ENCODE data around the gene HS2ST1. TPM values are rescaled to one million over a fixed set of nuclear protein-coding genes. Genes with fewer than 3 reads are reported as not detected.
"Not testable (repeated sequence)": the region's sequence is repeated elsewhere in the genome, so short reads cannot be mapped to it uniquely, and the experiment has no call there.

HS2ST1 gene
- total RNA-seq, 3 donors from 2014 or later (not counting 1 experiment from before 2014, with no cell fraction given), result 12.5 to 18.4 (median 14.3) TPM

DNA sequence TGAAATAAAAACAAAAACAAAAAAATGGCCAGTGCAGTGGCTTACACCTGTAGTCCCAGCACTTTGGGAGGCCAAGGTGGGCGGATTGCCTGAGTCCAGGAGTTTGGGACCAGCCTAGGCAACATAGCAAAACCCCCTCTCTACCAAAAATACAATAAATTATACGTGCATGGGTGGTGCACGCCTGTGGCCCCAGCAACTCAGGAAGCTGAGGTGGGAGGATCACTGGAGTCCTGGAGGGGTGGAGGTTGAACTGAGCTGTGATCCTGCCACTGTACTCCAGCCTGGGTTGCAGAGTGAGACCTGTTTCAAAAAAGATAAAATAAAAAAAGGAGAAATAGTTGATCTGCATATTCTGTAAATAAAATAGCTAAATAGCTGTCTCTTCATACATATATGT is 41.2 kb downstream of the HS2ST1 start:
- DNase-seq (no peak), ATAC-seq (no peak)
- no peak overlapping the region for H3K4me3 ChIP-seq (ENCODE audit: low read length)
- H3K4me3 Mint-ChIP-seq, result no peak overlapping the region
- no peaks in the 10 kb centered on the region for H3K27me3 ChIP-seq (ENCODE audit: control insufficient read depth, insufficient read depth, low read length)
- H3K4me1 ChIP-seq (ENCODE audit: control insufficient read depth, insufficient read depth, low read length), result no peaks in the 10 kb centered on the region
- WGBS (ENCODE audit: insufficient coverage), result 77% methylated on average over 3 of the region's 3 CpGs
- no peaks in the 10 kb centered on the region for H3K9me3 Mint-ChIP-seq
- no peaks in the 10 kb centered on the region for H3K27me3 Mint-ChIP-seq (ENCODE audit: low read depth in 2 of 2)
- H3K27ac ChIP-seq (ENCODE audit: low read length), result no peak overlapping the region
- no peaks in the 10 kb centered on the region for H3K36me3 Mint-ChIP-seq
- intact Hi-C loops (cut with micrococcal nuclease), result no loop called here
- TF ChIP-seq, protein P1, sequence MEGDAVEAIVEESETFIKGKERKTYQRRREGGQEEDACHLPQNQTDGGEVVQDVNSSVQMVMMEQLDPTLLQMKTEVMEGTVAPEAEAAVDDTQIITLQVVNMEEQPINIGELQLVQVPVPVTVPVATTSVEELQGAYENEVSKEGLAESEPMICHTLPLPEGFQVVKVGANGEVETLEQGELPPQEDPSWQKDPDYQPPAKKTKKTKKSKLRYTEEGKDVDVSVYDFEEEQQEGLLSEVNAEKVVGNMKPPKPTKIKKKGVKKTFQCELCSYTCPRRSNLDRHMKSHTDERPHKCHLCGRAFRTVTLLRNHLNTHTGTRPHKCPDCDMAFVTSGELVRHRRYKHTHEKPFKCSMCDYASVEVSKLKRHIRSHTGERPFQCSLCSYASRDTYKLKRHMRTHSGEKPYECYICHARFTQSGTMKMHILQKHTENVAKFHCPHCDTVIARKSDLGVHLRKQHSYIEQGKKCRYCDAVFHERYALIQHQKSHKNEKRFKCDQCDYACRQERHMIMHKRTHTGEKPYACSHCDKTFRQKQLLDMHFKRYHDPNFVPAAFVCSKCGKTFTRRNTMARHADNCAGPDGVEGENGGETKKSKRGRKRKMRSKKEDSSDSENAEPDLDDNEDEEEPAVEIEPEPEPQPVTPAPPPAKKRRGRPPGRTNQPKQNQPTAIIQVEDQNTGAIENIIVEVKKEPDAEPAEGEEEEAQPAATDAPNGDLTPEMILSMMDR (IDR thresholded peaks at IDR 0.05), result no peak
- no peak overlapping the region for H3K27ac Mint-ChIP-seq
- H3K9me3 ChIP-seq (ENCODE audit: control insufficient read depth, insufficient read depth, low read length), result no peaks in the 10 kb centered on the region
- H3K4me1 Mint-ChIP-seq, result peaks cover 5 to 10% of the 10 kb centered on the region in 2 donors
- no peaks in the 10 kb centered on the region for H3K36me3 ChIP-seq (ENCODE audit: control insufficient read depth, insufficient read depth, low read length)

DNA sequence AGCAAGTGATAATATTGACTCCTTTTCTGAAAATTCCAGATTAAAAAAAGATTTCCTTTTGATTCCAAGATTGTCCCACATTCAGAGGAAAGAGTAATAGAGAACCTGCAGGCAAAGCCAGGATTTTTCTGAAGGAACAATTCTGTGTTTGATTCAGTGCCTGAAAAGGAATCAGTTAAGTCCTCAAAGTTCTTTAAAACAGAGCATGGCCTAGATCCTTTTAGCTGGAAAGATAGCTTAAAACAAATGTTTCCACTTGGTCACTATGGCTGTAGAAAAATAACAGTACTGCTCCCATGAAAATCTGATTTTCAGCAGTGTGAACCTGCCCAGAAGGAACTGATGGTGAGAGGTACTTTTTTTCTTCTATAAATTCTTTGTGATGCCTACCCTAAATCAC is 41.8 kb downstream of the HS2ST1 start:
- Histone ChIP-seq H3K36me3 (ENCODE audit: control insufficient read depth, insufficient read depth, low read length) (no peaks in the 10 kb centered on the region), H3K4me3 (ENCODE audit: low read length) (no peak overlapping the region), H3K27me3 (ENCODE audit: control insufficient read depth, insufficient read depth, low read length) (no peaks in the 10 kb centered on the region), H3K9me3 (ENCODE audit: control insufficient read depth, insufficient read depth, low read length) (no peaks in the 10 kb centered on the region), H3K4me1 (ENCODE audit: control insufficient read depth, insufficient read depth, low read length) (no peaks in the 10 kb centered on the region), H3K27ac (ENCODE audit: low read length) (no peak overlapping the region)
- no peaks in the 10 kb centered on the region for H3K27me3 Mint-ChIP-seq (ENCODE audit: low read depth in 2 of 2)
- H3K9me3 Mint-ChIP-seq, result no peaks in the 10 kb centered on the region
- H3K27ac Mint-ChIP-seq, result no peak overlapping the region
- no peak overlapping the region for H3K4me3 Mint-ChIP-seq
- H3K4me1 Mint-ChIP-seq, result peaks cover 5 to 9% of the 10 kb centered on the region in 2 donors
- ATAC-seq (no peak), DNase-seq (no peak)
- no peaks in the 10 kb centered on the region for H3K36me3 Mint-ChIP-seq
- TF ChIP-seq, protein P1 (IDR thresholded peaks at IDR 0.05), result no peak
- intact Hi-C loops (cut with micrococcal nuclease), result no loop called here

DNA sequence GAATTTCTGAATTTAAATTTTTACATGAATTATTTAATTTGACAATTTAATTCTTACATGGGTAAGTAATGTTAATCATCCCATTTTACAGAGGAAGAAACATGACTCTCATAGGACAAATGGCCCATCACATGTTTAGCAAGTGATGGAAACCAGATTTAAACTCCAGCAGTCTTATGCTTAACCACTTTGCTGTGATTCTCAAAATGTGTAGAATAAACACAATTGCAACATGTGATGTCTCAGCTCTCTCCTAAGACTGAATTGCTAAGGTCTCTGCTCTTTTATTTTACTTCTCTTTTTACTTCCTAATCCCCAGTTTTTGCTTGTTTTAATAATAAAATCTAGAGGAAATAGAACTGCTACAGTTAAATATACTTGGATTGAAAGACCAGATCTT is 42.8 kb downstream of the HS2ST1 start:
- H3K27ac Mint-ChIP-seq, result no peak overlapping the region
- DNase-seq (no peak), ATAC-seq (no peak)
- no peak overlapping the region for H3K27ac ChIP-seq (ENCODE audit: low read length)
- H3K4me1 ChIP-seq (ENCODE audit: control insufficient read depth, insufficient read depth, low read length), result no peaks in the 10 kb centered on the region
- peaks cover 5 to 6% of the 10 kb centered on the region in 2 donors for H3K4me1 Mint-ChIP-seq
- H3K36me3 ChIP-seq (ENCODE audit: control insufficient read depth, insufficient read depth, low read length), result no peaks in the 10 kb centered on the region
- no peaks in the 10 kb centered on the region for H3K27me3 ChIP-seq (ENCODE audit: control insufficient read depth, insufficient read depth, low read length)
- no peak overlapping the region for H3K4me3 Mint-ChIP-seq
- H3K4me3 ChIP-seq (ENCODE audit: low read length), result no peak overlapping the region
- intact Hi-C loops (cut with micrococcal nuclease), result no loop called here
- no peaks in the 10 kb centered on the region for H3K27me3 Mint-ChIP-seq (ENCODE audit: low read depth in 2 of 2)
- TF ChIP-seq, protein P1 (IDR thresholded peaks at IDR 0.05), result no peak
- no peaks in the 10 kb centered on the region for H3K36me3 Mint-ChIP-seq
- H3K9me3 Mint-ChIP-seq, result no peaks in the 10 kb centered on the region
- no peaks in the 10 kb centered on the region for H3K9me3 ChIP-seq (ENCODE audit: control insufficient read depth, insufficient read depth, low read length)

DNA sequence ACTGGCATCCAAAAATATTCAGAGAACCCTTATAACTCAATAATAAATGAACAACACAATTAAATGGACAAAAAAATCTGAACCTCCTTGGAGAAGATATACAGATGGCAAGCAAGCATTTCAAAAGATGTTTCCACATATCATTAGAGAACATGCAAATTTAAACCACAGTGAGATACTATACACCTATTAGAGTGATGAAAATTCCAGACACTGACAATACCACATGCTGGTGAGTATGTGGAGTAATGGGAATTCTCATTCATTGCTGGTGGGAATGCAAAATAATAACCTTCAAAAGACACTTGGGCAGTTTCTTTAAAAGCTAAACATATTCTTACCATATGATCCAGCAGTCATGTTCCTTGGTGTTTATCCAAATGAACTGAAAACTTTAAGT is 46.1 kb downstream of the HS2ST1 start:
- Histone ChIP-seq H3K27ac (ENCODE audit: low read length) (no peak overlapping the region), H3K36me3 (ENCODE audit: control insufficient read depth, insufficient read depth, low read length) (no peaks in the 10 kb centered on the region), H3K27me3 (ENCODE audit: control insufficient read depth, insufficient read depth, low read length) (no peaks in the 10 kb centered on the region), H3K4me3 (ENCODE audit: low read length) (no peak overlapping the region), H3K9me3 (ENCODE audit: control insufficient read depth, insufficient read depth, low read length) (no peaks in the 10 kb centered on the region), H3K4me1 (ENCODE audit: control insufficient read depth, insufficient read depth, low read length) (no peaks in the 10 kb centered on the region)
- Mint-ChIP-seq H3K9me3 (no peaks in the 10 kb centered on the region), H3K4me1 (no peaks in the 10 kb centered on the region), H3K27ac (no peak overlapping the region), H3K36me3 (no peaks in the 10 kb centered on the region), H3K27me3 (ENCODE audit: low read depth in 2 of 2) (no peaks in the 10 kb centered on the region), H3K4me3 (no peak overlapping the region)
- intact Hi-C loops (cut with micrococcal nuclease), result no loop called here
- no peak for ATAC-seq
- TF ChIP-seq, protein P1 (IDR thresholded peaks at IDR 0.05), result no peak
- no peak for DNase-seq

DNA sequence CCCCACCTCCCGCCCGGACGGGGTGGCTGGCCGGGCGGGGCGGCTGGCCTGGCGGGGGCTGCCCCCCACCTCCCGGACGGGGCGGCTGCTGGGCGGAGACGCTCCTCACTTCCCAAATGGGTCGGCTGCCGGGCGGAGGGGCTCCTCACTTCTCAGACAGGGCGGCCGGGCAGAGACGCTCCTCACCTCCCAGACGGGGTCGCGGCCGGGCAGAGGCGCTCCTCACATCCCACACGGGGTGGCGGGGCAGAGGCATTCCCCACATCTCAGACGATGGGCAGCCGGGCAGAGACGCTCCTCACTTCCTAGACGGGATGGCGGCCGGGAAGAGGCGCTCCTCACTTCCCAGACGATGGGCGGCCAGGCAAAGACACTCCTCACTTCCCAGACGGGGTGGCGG is 49.4 kb downstream of the HS2ST1 start:
- DNase-seq; H3K4me3 Mint-ChIP-seq; H3K27me3 Mint-ChIP-seq (ENCODE audit: low read depth in 2 of 2); H3K36me3 ChIP-seq (ENCODE audit: control insufficient read depth, insufficient read depth, low read length); ATAC-seq; intact Hi-C loops (cut with micrococcal nuclease); H3K9me3 ChIP-seq (ENCODE audit: control insufficient read depth, insufficient read depth, low read length); H3K4me3 ChIP-seq (ENCODE audit: low read length); H3K27ac ChIP-seq (ENCODE audit: low read length); H3K4me1 Mint-ChIP-seq; H3K27ac Mint-ChIP-seq; H3K4me1 ChIP-seq (ENCODE audit: control insufficient read depth, insufficient read depth, low read length); H3K27me3 ChIP-seq (ENCODE audit: control insufficient read depth, insufficient read depth, low read length); H3K9me3 Mint-ChIP-seq; H3K36me3 Mint-ChIP-seq: not testable (repeated sequence)
- WGBS (ENCODE audit: insufficient coverage), result 94% methylated on average over 32 of the region's 36 CpGs
